ENCODE measurements around the gene SEMA3E.
"Not testable (repeated sequence)": the region's sequence is repeated elsewhere in the genome, so short reads cannot be mapped to it uniquely, and the experiment has no call there.

Gene SEMA3E

GRCh38 chr7:83484826-83485225 lies 164.1 kb downstream of the SEMA3E start:
- no peak for DNase-seq

GRCh38 chr7:83484266-83484665 lies 164.7 kb downstream of the SEMA3E start:
- no peak for DNase-seq

- DNase-seq: no peak
Observed at GRCh38 chr7:83478616-83479015, 170.3 kb downstream of the SEMA3E start.

- DNase-seq: peak; percentile 48 to 76
Observed at GRCh38 chr7:83476511-83477050, 172.4 kb downstream of the SEMA3E start.

GRCh38 chr7:83475420-83475819 lies 173.5 kb downstream of the SEMA3E start:
- no peak for DNase-seq

- no peak for DNase-seq
Observed at GRCh38 chr7:83472376-83472775, 176.6 kb downstream of the SEMA3E start.

- DNase-seq: no peak
Observed at GRCh38 chr7:83469491-83469890, 179.4 kb downstream of the SEMA3E start.

- no peak for DNase-seq
Observed at GRCh38 chr7:83469076-83469475, 179.9 kb downstream of the SEMA3E start.

- DNase-seq: peak; percentile 54 to 82
Observed at GRCh38 chr7:83468251-83468739, 180.6 kb downstream of the SEMA3E start.

- DNase-seq: no peak
Observed at GRCh38 chr7:83467493-83467892, 181.4 kb downstream of the SEMA3E start.

GRCh38 chr7:83466956-83467355 lies 182.0 kb downstream of the SEMA3E start:
- DNase-seq: no peak

- no peak for DNase-seq
Observed at GRCh38 chr7:83466187-83466923, 182.6 kb downstream of the SEMA3E start.

- DNase-seq: no peak
Observed at GRCh38 chr7:83465643-83466042, 183.3 kb downstream of the SEMA3E start.

- not testable (repeated sequence) for DNase-seq
Observed at GRCh38 chr7:83461820-83462219, 187.1 kb downstream of the SEMA3E start.

- DNase-seq: not testable (repeated sequence)
Observed at GRCh38 chr7:83459930-83460653, 188.8 kb downstream of the SEMA3E start.

GRCh38 chr7:83459101-83459929 lies 189.6 kb downstream of the SEMA3E start:
- DNase-seq: not testable (repeated sequence)

GRCh38 chr7:83457022-83457892 lies 191.7 kb downstream of the SEMA3E start:
- DNase-seq: no peak

GRCh38 chr7:83456413-83456812 lies 192.5 kb downstream of the SEMA3E start:
- no peak for DNase-seq

- DNase-seq: no peak
Observed at GRCh38 chr7:83455612-83456011, 193.3 kb downstream of the SEMA3E start.

- no peak for DNase-seq
Observed at GRCh38 chr7:83452256-83452655, 196.7 kb downstream of the SEMA3E start.

GRCh38 chr7:83451501-83452045 lies 197.4 kb downstream of the SEMA3E start:
- peak; percentile 40 to 61 for DNase-seq

- no peak for DNase-seq
Observed at GRCh38 chr7:83449781-83450180, 199.2 kb downstream of the SEMA3E start.
